Measurements from ENCODE around the gene PSMA7. TPM values are rescaled to one million over a fixed set of nuclear protein-coding genes. Genes with fewer than 3 reads are reported as not detected.

PSMA7 gene
- total RNA-seq, 4 donors from 2014 or later: 154 to 241 (median 234) TPM

- H3K36me3 ChIP-seq: peaks cover 0 to 5% (median 2%) of the 10 kb centered on the region in 4 donors
- no peak for TF ChIP-seq POLR2A (IDR thresholded peaks at IDR 0.05)
- no peak for TF ChIP-seq POLR2AphosphoS5 (IDR thresholded peaks at IDR 0.05)
- TF ChIP-seq EP300 (IDR thresholded peaks at IDR 0.05; ENCODE audit: low read depth): no peak
- no peak for TF ChIP-seq CTCF (IDR thresholded peaks at IDR 0.05)
- DNase-seq: no peak
- in situ Hi-C loops (cut with MboI; ENCODE audit: low pct_ligation_motif_present in 1 of 4, low pct_unique_long_range_greater_than_20kb in 1 of 4, low sequenced_read_pairs in 3 of 4): no loop called here
- no peak overlapping the region for H3K27ac ChIP-seq
- no peak overlapping the region for H3K4me3 ChIP-seq
- H3K27me3 ChIP-seq: no peaks in the 10 kb centered on the region
- H3K9me3 ChIP-seq: no peaks in the 10 kb centered on the region
- peaks cover 0 to 7% (median 3%) of the 10 kb centered on the region in 4 donors for H3K4me1 ChIP-seq
- intact Hi-C loops (cut with DNase I; ENCODE audit: low total_unique reads): no loop called here
- 89 to 93% methylated on average over 8 to 25 of the region's 25 CpGs for WGBS, 2 donors (ENCODE audit: low coverage in 1 of 2)
Measured at GRCh38 chr20:62190639-62191411, 47.6 kb upstream of the PSMA7 start.

- Histone ChIP-seq H3K36me3 (peaks cover 0 to 5% (median 2%) of the 10 kb centered on the region in 4 donors), H3K4me1 (peaks cover 7 to 22% (median 17%) of the 10 kb centered on the region in 4 donors), H3K9me3 (no peaks in the 10 kb centered on the region), H3K4me3 (no peak overlapping the region), H3K27me3 (no peaks in the 10 kb centered on the region), H3K27ac (peak overlapping the region in 1 of 4 donors; percentile 22)
- intact Hi-C loops (cut with DNase I; ENCODE audit: low total_unique reads) (loop anchor here (10.0 kb wide), 1 partner anchor 48 kb away; the partner anchor contains the start of gene OSBPL2), in situ Hi-C loops (cut with MboI; ENCODE audit: low pct_ligation_motif_present in 1 of 4, low pct_unique_long_range_greater_than_20kb in 1 of 4, low sequenced_read_pairs in 3 of 4) (no loop called here)
- DNase-seq: no peak
- TF ChIP-seq POLR2AphosphoS5 (IDR thresholded peaks at IDR 0.05) (no peak), POLR2A (IDR thresholded peaks at IDR 0.05) (no peak), EP300 (IDR thresholded peaks at IDR 0.05; ENCODE audit: low read depth) (no peak), CTCF (IDR thresholded peaks at IDR 0.05) (no peak)
- 53 to 81% methylated on average over 8 to 13 of the region's 13 CpGs for WGBS, 2 donors (ENCODE audit: low coverage in 1 of 2)
Measured at GRCh38 chr20:62186887-62187866, 44.0 kb upstream of the PSMA7 start.

GRCh38 chr20:62186096-62186426 is 42.9 kb upstream of the PSMA7 start:
- H3K36me3 ChIP-seq: peaks cover 0 to 5% (median 2%) of the 10 kb centered on the region in 4 donors
- intact Hi-C loops (cut with DNase I; ENCODE audit: low total_unique reads): loop anchor here (10.0 kb wide), 1 partner anchor 49 kb away; the partner anchor contains the start of gene OSBPL2
- peaks cover 7 to 25% (median 22%) of the 10 kb centered on the region in 4 donors for H3K4me1 ChIP-seq
- in situ Hi-C loops (cut with MboI; ENCODE audit: low pct_ligation_motif_present in 1 of 4, low pct_unique_long_range_greater_than_20kb in 1 of 4, low sequenced_read_pairs in 3 of 4): no loop called here
- WGBS, 2 donors (ENCODE audit: low coverage in 1 of 2): 87 to 100% methylated on average over 1 to 3 of the region's 3 CpGs
- TF ChIP-seq CTCF (IDR thresholded peaks at IDR 0.05) (no peak), POLR2A (IDR thresholded peaks at IDR 0.05) (no peak), EP300 (IDR thresholded peaks at IDR 0.05; ENCODE audit: low read depth) (no peak), POLR2AphosphoS5 (IDR thresholded peaks at IDR 0.05) (no peak)
- no peak for DNase-seq
- no peak overlapping the region for H3K27ac ChIP-seq
- H3K4me3 ChIP-seq: no peak overlapping the region
- H3K27me3 ChIP-seq: no peaks in the 10 kb centered on the region
- no peaks in the 10 kb centered on the region for H3K9me3 ChIP-seq

Measured in transverse colon (tissue), 4 donors.